Measurements from ENCODE around the gene ATOSA. TPM values are rescaled to one million over a fixed set of nuclear protein-coding genes. Genes with fewer than 3 reads are reported as not detected.
A peak's percentile ranks its signal among the peaks of the same experiment; 100 is the strongest.

ATOSA gene
- total and polyA plus RNA-seq, 2 donors (not counting 1 experiment from before 2014, with no cell fraction given), result 14.1 to 26.9 TPM

DNA sequence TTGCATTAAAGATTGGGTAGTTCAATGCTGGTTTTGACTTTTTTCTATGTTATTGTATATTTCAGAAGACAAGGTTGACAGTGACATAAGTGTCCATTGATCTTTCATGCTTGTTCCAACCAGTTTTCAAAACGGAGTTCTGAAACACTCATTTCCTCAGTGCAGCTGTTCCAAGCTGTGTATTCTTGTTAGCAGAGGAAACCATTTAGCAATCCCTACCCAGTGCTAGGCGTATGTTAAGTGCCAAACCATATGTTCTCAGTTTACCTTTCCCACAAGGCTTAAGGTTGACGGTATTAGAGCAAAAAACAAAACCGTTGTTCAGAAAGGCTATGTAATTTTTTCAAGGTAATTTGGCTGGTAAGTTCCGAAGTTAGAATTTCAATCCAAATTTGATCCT lies 9.1 kb downstream of the ATOSA start:
- Histone ChIP-seq H3K79me2 (ENCODE audit: control insufficient read depth, insufficient read depth, low read length) (no peaks in the 10 kb centered on the region), H3K36me3 (ENCODE audit: control insufficient read depth, insufficient read depth, low read length) (peaks cover 1% of the 10 kb centered on the region), H3K4me3 (replicated peaks in 1 of 4; ENCODE audit: control extremely low read depth in 1 of 4, insufficient read depth in 1 of 4, low read depth in 3 of 4, low read length in 4 of 4) (no peak overlapping the region), H3K27me3 (ENCODE audit: control insufficient read depth, insufficient read depth, low read length) (no peaks in the 10 kb centered on the region), H3K9me3 (ENCODE audit: control insufficient read depth, insufficient read depth, low read depth, low read length) (no peaks in the 10 kb centered on the region), H3K4me2 (ENCODE audit: extremely low read depth, insufficient read depth, low read length) (no peak overlapping the region), H3K4me1 (ENCODE audit: control insufficient read depth, extremely low read depth, insufficient read depth, low read length) (no peaks in the 10 kb centered on the region), H3K9ac (ENCODE audit: insufficient read depth, low read length) (no peak overlapping the region), H3K27ac (ENCODE audit: insufficient read depth, low read length) (no peak overlapping the region), H4K20me1 (ENCODE audit: control insufficient read depth, extremely low read depth, insufficient read depth, low read length) (no peaks in the 10 kb centered on the region), H2AFZ (ENCODE audit: low read length) (no peak overlapping the region)
- DNase-seq (ENCODE audit: low read depth in 2 of 2), result no peak
- TF ChIP-seq CTCF (conservative IDR thresholded peaks at IDR 0.05 in 1 of 2, IDR thresholded peaks at IDR 0.05 in 1 of 2; ENCODE audit: low read depth in 1 of 2, low read length in 2 of 2) (no peak), EZH2 (IDR thresholded peaks at IDR 0.05; ENCODE audit: low read length, missing control alignments) (no peak)

GRCh38 chr15:52668133-52668532 lies 11.1 kb downstream of the ATOSA start:
- no peak overlapping the region for H2AFZ ChIP-seq (ENCODE audit: low read length)
- H3K27ac ChIP-seq (ENCODE audit: insufficient read depth, low read length), result no peak overlapping the region
- no peak overlapping the region for H3K4me3 ChIP-seq (replicated peaks in 1 of 4; ENCODE audit: control extremely low read depth in 1 of 4, insufficient read depth in 1 of 4, low read depth in 3 of 4, low read length in 4 of 4)
- H3K9me3 ChIP-seq (ENCODE audit: control insufficient read depth, insufficient read depth, low read depth, low read length), result no peaks in the 10 kb centered on the region
- H3K27me3 ChIP-seq (ENCODE audit: control insufficient read depth, insufficient read depth, low read length), result no peaks in the 10 kb centered on the region
- peaks cover 1% of the 10 kb centered on the region for H3K36me3 ChIP-seq (ENCODE audit: control insufficient read depth, insufficient read depth, low read length)
- peak in 1 of 2 donors; percentile 69 for DNase-seq (ENCODE audit: low read depth in 2 of 2)
- H4K20me1 ChIP-seq (ENCODE audit: control insufficient read depth, extremely low read depth, insufficient read depth, low read length), result no peaks in the 10 kb centered on the region
- H3K9ac ChIP-seq (ENCODE audit: insufficient read depth, low read length), result no peak overlapping the region
- H3K4me1 ChIP-seq (ENCODE audit: control insufficient read depth, extremely low read depth, insufficient read depth, low read length), result no peaks in the 10 kb centered on the region
- no peaks in the 10 kb centered on the region for H3K79me2 ChIP-seq (ENCODE audit: control insufficient read depth, insufficient read depth, low read length)
- TF ChIP-seq CTCF (conservative IDR thresholded peaks at IDR 0.05 in 1 of 2, IDR thresholded peaks at IDR 0.05 in 1 of 2; ENCODE audit: low read depth in 1 of 2, low read length in 2 of 2) (no peak), EZH2 (IDR thresholded peaks at IDR 0.05; ENCODE audit: low read length, missing control alignments) (no peak)
- H3K4me2 ChIP-seq (ENCODE audit: extremely low read depth, insufficient read depth, low read length), result no peak overlapping the region

GRCh38 chr15:52667597-52667996 lies 11.6 kb downstream of the ATOSA start:
- Histone ChIP-seq H2AFZ (ENCODE audit: low read length) (no peak overlapping the region), H3K27ac (ENCODE audit: insufficient read depth, low read length) (no peak overlapping the region), H3K36me3 (ENCODE audit: control insufficient read depth, insufficient read depth, low read length) (peaks cover 1% of the 10 kb centered on the region), H3K79me2 (ENCODE audit: control insufficient read depth, insufficient read depth, low read length) (no peaks in the 10 kb centered on the region), H4K20me1 (ENCODE audit: control insufficient read depth, extremely low read depth, insufficient read depth, low read length) (no peaks in the 10 kb centered on the region), H3K9me3 (ENCODE audit: control insufficient read depth, insufficient read depth, low read depth, low read length) (no peaks in the 10 kb centered on the region), H3K9ac (ENCODE audit: insufficient read depth, low read length) (no peak overlapping the region), H3K4me3 (replicated peaks in 1 of 4; ENCODE audit: control extremely low read depth in 1 of 4, insufficient read depth in 1 of 4, low read depth in 3 of 4, low read length in 4 of 4) (no peak overlapping the region), H3K27me3 (ENCODE audit: control insufficient read depth, insufficient read depth, low read length) (no peaks in the 10 kb centered on the region), H3K4me2 (ENCODE audit: extremely low read depth, insufficient read depth, low read length) (no peak overlapping the region), H3K4me1 (ENCODE audit: control insufficient read depth, extremely low read depth, insufficient read depth, low read length) (no peaks in the 10 kb centered on the region)
- TF ChIP-seq EZH2 (IDR thresholded peaks at IDR 0.05; ENCODE audit: low read length, missing control alignments) (no peak), CTCF (conservative IDR thresholded peaks at IDR 0.05 in 1 of 2, IDR thresholded peaks at IDR 0.05 in 1 of 2; ENCODE audit: low read depth in 1 of 2, low read length in 2 of 2) (no peak)
- peak in 1 of 2 donors; percentile 81 for DNase-seq (ENCODE audit: low read depth in 2 of 2)
